Fibroblast of peridontal ligament (primary cell): Measurements from ENCODE around the gene MRPS2.
"Not testable (repeated sequence)": the region's sequence is repeated elsewhere in the genome, so short reads cannot be mapped to it uniquely, and the experiment has no call there.

Source experiments
- DNase-seq: peaks from one replicate; pipeline ENCODE4 v3.0.0-alpha.2; 2010; ENCODE audit errors: extremely low read depth

Gene MRPS2

GRCh38 chr9:135531096-135531495, 30.6 kb downstream of the MRPS2 start:
- DNase-seq, result no peak

- no peak for DNase-seq
These were observed 32.6 kb downstream of the MRPS2 start for GRCh38 chr9:135533113-135533512.

GRCh38 chr9:135533674-135534073, 33.2 kb downstream of the MRPS2 start:
- no peak for DNase-seq

GRCh38 chr9:135534192-135534711, 33.8 kb downstream of the MRPS2 start:
- DNase-seq, result not testable (repeated sequence)

GRCh38 chr9:135534826-135535225, 34.3 kb downstream of the MRPS2 start:
- not testable (repeated sequence) for DNase-seq

- DNase-seq, result not testable (repeated sequence)
These were observed 35.1 kb downstream of the MRPS2 start for GRCh38 chr9:135535631-135536030.

GRCh38 chr9:135536216-135536615, 35.7 kb downstream of the MRPS2 start:
- peak; percentile 35 for DNase-seq

- not testable (repeated sequence) for DNase-seq
These were observed 42.9 kb downstream of the MRPS2 start for GRCh38 chr9:135543262-135543894.

GRCh38 chr9:135544981-135545635, 44.6 kb downstream of the MRPS2 start:
- DNase-seq, result no peak

- not testable (repeated sequence) for DNase-seq
These were observed 45.2 kb downstream of the MRPS2 start, which contains the start of gene OBP2A for GRCh38 chr9:135545646-135546176. OBP2A (plus strand) TSS chr9:135546126; CDS start chr9:135546181, 55 bp downstream.

- DNase-seq, result not testable (repeated sequence)
These were observed 46.5 kb downstream of the MRPS2 start for GRCh38 chr9:135546792-135547617.

GRCh38 chr9:135547756-135548736, 47.6 kb downstream of the MRPS2 start:
- DNase-seq, result no peak

- DNase-seq, result not testable (repeated sequence)
These were observed 49.2 kb downstream of the MRPS2 start for GRCh38 chr9:135549478-135550343.

- DNase-seq, result no peak
These were observed 49.9 kb downstream of the MRPS2 start for GRCh38 chr9:135550344-135550918.

- DNase-seq, result no peak
These were observed 50.5 kb downstream of the MRPS2 start for GRCh38 chr9:135551031-135551430.

- no peak for DNase-seq
These were observed 51.0 kb downstream of the MRPS2 start for GRCh38 chr9:135551456-135551855.

GRCh38 chr9:135552021-135552697, 51.7 kb downstream of the MRPS2 start:
- DNase-seq, result no peak

GRCh38 chr9:135552698-135553171, 52.3 kb downstream of the MRPS2 start:
- no peak for DNase-seq
